B cell (primary cell): ENCODE measurements around the gene C19orf33.

Source experiments
- EZH2 ChIP-seq: IDR thresholded peaks from 2 replicates; pipeline ENCODE4 v1.6.1; 2012; ENCODE audit warnings: borderline replicate concordance, low read depth, mild to moderate bottlenecking, moderate library complexity, low read length; ENCODE audit not compliant: insufficient read depth, poor library complexity, severe bottlenecking
- TF ChIP-seq, protein P1 (sequence below): fragments of 200-600 bp; IDR thresholded peaks from one replicate; pipeline ENCODE4 v1.8.0; 2022; ENCODE audit warnings: antibody characterized with exemption, mild to moderate bottlenecking

GRCh38 chr19:38273499-38273898 is 30.6 kb upstream of the C19orf33 start:
- TF ChIP-seq, protein P1, sequence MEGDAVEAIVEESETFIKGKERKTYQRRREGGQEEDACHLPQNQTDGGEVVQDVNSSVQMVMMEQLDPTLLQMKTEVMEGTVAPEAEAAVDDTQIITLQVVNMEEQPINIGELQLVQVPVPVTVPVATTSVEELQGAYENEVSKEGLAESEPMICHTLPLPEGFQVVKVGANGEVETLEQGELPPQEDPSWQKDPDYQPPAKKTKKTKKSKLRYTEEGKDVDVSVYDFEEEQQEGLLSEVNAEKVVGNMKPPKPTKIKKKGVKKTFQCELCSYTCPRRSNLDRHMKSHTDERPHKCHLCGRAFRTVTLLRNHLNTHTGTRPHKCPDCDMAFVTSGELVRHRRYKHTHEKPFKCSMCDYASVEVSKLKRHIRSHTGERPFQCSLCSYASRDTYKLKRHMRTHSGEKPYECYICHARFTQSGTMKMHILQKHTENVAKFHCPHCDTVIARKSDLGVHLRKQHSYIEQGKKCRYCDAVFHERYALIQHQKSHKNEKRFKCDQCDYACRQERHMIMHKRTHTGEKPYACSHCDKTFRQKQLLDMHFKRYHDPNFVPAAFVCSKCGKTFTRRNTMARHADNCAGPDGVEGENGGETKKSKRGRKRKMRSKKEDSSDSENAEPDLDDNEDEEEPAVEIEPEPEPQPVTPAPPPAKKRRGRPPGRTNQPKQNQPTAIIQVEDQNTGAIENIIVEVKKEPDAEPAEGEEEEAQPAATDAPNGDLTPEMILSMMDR = no peak
- TF ChIP-seq EZH2 = no peak
